HCT116 (cell line): ENCODE measurements around the gene TXNDC12. TPM values are rescaled to one million over a fixed set of nuclear protein-coding genes. Genes with fewer than 3 reads are reported as not detected.

ENCODE experiments used
- ATAC-seq: fragments of 200-7000 bp; cut with Tn5 transposase; 2 replicates; pipeline ENCODE4 v1.9.1; 2020; ENCODE audit warnings: mild to moderate bottlenecking, moderate library complexity
- BruUV-seq: library from RNA; stranded (reverse); fragments of 400-500 nt; replicated peaks from 2 replicates; lab custom pipeline; 2021; lab: Mats Ljungman, UMichigan
- CTCF ChIA-PET: fragments of 300-600 bp; sonication (Branson Sonifier 250); formaldehyde crosslinking; loops from one replicate; lab custom pipeline; 2021; ENCODE audit warnings: antibody characterized with exemption; lab: Charles Lee
- POLR2A ChIA-PET: fragments of 300-600, 350-600 bp; sonication (Branson Sonifier 250); formaldehyde crosslinking; loops from one replicate; lab custom pipeline; 2021; ENCODE audit warnings: antibody characterized with exemption; lab: Charles Lee
- RAD21 ChIA-PET, 2 experiments: fragments of 300-600 bp; sonication (Branson Sonifier 250); formaldehyde crosslinking; loops; one replicate each; lab custom pipeline; 2023; ENCODE audit warnings: low total read pairs in 2 of 2; ENCODE audit not compliant: uncharacterized antibody in 2 of 2, unreplicated experiment in 2 of 2, low non-redundant PET in 1 of 2; lab: Charles Lee
- DNase-seq: peaks from one replicate; pipeline ENCODE4 v3.0.0-alpha.2; 2010; ENCODE audit warnings: low read depth, low spot score
- H2AFZ ChIP-seq: fragments of 200-600 bp; shearing (Covaris generic), sonication (generic); 2 replicates; pipeline ENCODE4 v1.6.1; 2017; ENCODE audit warnings: low read depth, mixed run types, mixed read lengths, antibody characterized with exemption, low read length; ENCODE audit not compliant: poor library complexity, severe bottlenecking
- H3K27ac ChIP-seq: 2 replicates; pipeline ENCODE4 v1.5.1; 2012; ENCODE audit warnings: low read depth, low read length
- H3K27me3 ChIP-seq: fragments of 200-600 bp; sonication (generic); 2 replicates; pipeline ENCODE4 v1.6.1; 2016; ENCODE audit warnings: mixed run types, low read length, mixed read lengths; ENCODE audit not compliant: insufficient read depth
- H3K36me3 ChIP-seq, 2 experiments: fragments of 200-500 bp in 1 of 2; fragments of 200-600 bp in 1 of 2; sonication (Bioruptor generic) in 1 of 2; sonication (generic) in 1 of 2; 2 replicates each; pipeline versions ENCODE4 v1.5.1 to v1.6.1; 2014 to 2016; ENCODE audit warnings: low read length in 2 of 2, inconsistent platforms in 1 of 2, mixed read lengths in 1 of 2, mixed run types in 1 of 2; ENCODE audit not compliant: insufficient read depth in 2 of 2, control insufficient read depth in 1 of 2
- H3K4me1 ChIP-seq, 2 experiments: fragments of 200-600 bp in 1 of 2; sonication (generic) in 1 of 2; 2 replicates each; pipeline versions ENCODE4 v1.5.1 to v1.6.1; 2012 to 2017; ENCODE audit warnings: low read length in 2 of 2, inconsistent platforms in 1 of 2, mild to moderate bottlenecking in 1 of 2, mixed read lengths in 1 of 2, mixed run types in 1 of 2, moderate library complexity in 1 of 2; ENCODE audit not compliant: insufficient read depth in 2 of 2, control insufficient read depth in 1 of 2
- H3K4me2 ChIP-seq: fragments of 200-600 bp; sonication (generic); 2 replicates; pipeline ENCODE4 v1.6.1; 2017; ENCODE audit warnings: mixed run types, low read length, mixed read lengths
- H3K4me3 ChIP-seq, 2 experiments: fragments of 200-600 bp in 1 of 2; sonication (generic) in 1 of 2; replicated peaks in 1 of 2; 2 replicates each; pipeline ENCODE4 v1.5.1; 2011 to 2016; ENCODE audit warnings: low read length in 2 of 2, control low read depth in 1 of 2, low read depth in 1 of 2, mild to moderate bottlenecking in 1 of 2, mixed read lengths in 1 of 2, mixed run types in 1 of 2
- H3K79me2 ChIP-seq: fragments of 200-600 bp; sonication (generic); 2 replicates; pipeline ENCODE4 v1.6.1; 2017; ENCODE audit warnings: mild to moderate bottlenecking, mixed run types, low read length, moderate library complexity, mixed read lengths; ENCODE audit not compliant: insufficient read depth
- H3K9ac ChIP-seq: fragments of 200-600 bp; sonication (generic); 2 replicates; pipeline ENCODE4 v1.6.1; 2016; ENCODE audit warnings: low read length, mixed read lengths
- H3K9me2 ChIP-seq: fragments of 200-600 bp; sonication (generic), shearing (Covaris generic); 2 replicates; pipeline ENCODE4 v1.6.1; 2017; ENCODE audit warnings: mixed run types, mild to moderate bottlenecking, moderate library complexity; ENCODE audit not compliant: insufficient read depth
- H3K9me3 ChIP-seq, 2 experiments: fragments of 200-500 bp in 1 of 2; fragments of 200-600 bp in 1 of 2; sonication (Bioruptor generic) in 1 of 2; sonication (generic) in 1 of 2; 2 replicates each; pipeline ENCODE4 v1.6.1; 2014 to 2017; ENCODE audit warnings: low read length in 2 of 2, mixed read lengths in 2 of 2, inconsistent platforms in 1 of 2, low read depth in 1 of 2, mild to moderate bottlenecking in 1 of 2, mixed run types in 1 of 2, moderate library complexity in 1 of 2; ENCODE audit not compliant: control insufficient read depth in 1 of 2, insufficient read depth in 1 of 2
- H4K20me1 ChIP-seq: fragments of 200-600 bp; sonication (generic), shearing (Covaris generic); 2 replicates; pipeline ENCODE4 v1.6.1; 2017; ENCODE audit warnings: mixed run types, mild to moderate bottlenecking, moderate library complexity; ENCODE audit not compliant: insufficient read depth
- CBX3 ChIP-seq: IDR thresholded peaks from 2 replicates; pipeline ENCODE4 v1.6.1; 2012; ENCODE audit warnings: low read depth
- EGR1 ChIP-seq: IDR thresholded peaks from 2 replicates; pipeline ENCODE4 v1.6.1; 2012; ENCODE audit warnings: low read depth
- FOSL1 ChIP-seq: IDR thresholded peaks from 2 replicates; pipeline ENCODE4 v1.6.1; 2012; ENCODE audit warnings: low read depth
- REST ChIP-seq: IDR thresholded peaks from 2 replicates; pipeline ENCODE4 v1.6.1; 2012; ENCODE audit warnings: low read depth
- YY1 ChIP-seq: IDR thresholded peaks from 2 replicates; pipeline ENCODE4 v1.6.1; 2011; ENCODE audit warnings: low read length, low read depth, moderate library complexity, mild to moderate bottlenecking; ENCODE audit not compliant: insufficient replicate concordance; ENCODE audit errors: extremely low read depth
- ZBTB33 ChIP-seq: IDR thresholded peaks from 2 replicates; pipeline ENCODE4 v1.6.1; 2011; ENCODE audit warnings: mild to moderate bottlenecking, low read length, moderate library complexity; ENCODE audit not compliant: insufficient replicate concordance; ENCODE audit errors: extremely low read depth
- intact Hi-C: fragments of 100-400 bp; cut with micrococcal nuclease; formaldehyde crosslinking; loops from 2 replicates; pipeline ENCODE4 v1.10.0; 2022
- total RNA-seq: library from RNA; stranded (reverse); gene quantifications from one replicate; pipeline ENCODE4 v1.2.1, GENCODE V29; 2021; ENCODE audit not compliant: unreplicated experiment

Gene TXNDC12
- total RNA-seq, 1 experiment from 2014 or later: 82.8 TPM

- RAD21 ChIA-PET: no interaction called here
- Histone ChIP-seq H3K9ac (no peak overlapping the region), H4K20me1 (no peaks in the 10 kb centered on the region), H3K4me1 (no peaks in the 10 kb centered on the region), H2AFZ (no peak overlapping the region), H3K9me2 (no peaks in the 10 kb centered on the region), H3K4me2 (no peak overlapping the region), H3K79me2 (peaks cover 40% of the 10 kb centered on the region), H3K4me3 (no peak overlapping the region), H3K36me3 (peaks cover 6 to 7% of the 10 kb centered on the region in 2 experiments; a peak in 3 of 4 replicates), H3K27me3 (no peaks in the 10 kb centered on the region), H3K27ac (no peak overlapping the region), H3K9me3 (no peaks in the 10 kb centered on the region)
- intact Hi-C loops: no loop called here
- POLR2A ChIA-PET: interaction anchor here (1.1 kb wide), 1 partner anchor 13 kb away, joined by 3 read pairs; the partner anchor contains the start of gene TXNDC12
- TF ChIP-seq ZBTB33: no peak
- TF ChIP-seq YY1: no peak
- no peak for TF ChIP-seq REST
- no peak for TF ChIP-seq FOSL1
- TF ChIP-seq CBX3: no peak
- TF ChIP-seq EGR1: no peak
- BruUV-seq: no TSS peak
- DNase-seq: no peak
- no peak for ATAC-seq
- CTCF ChIA-PET: no interaction called here
Measured at GRCh38 chr1:52041551-52042185, 13.3 kb downstream of the TXNDC12 start.
